ENCODE data around the gene METAP2.

Gene METAP2

DNA sequence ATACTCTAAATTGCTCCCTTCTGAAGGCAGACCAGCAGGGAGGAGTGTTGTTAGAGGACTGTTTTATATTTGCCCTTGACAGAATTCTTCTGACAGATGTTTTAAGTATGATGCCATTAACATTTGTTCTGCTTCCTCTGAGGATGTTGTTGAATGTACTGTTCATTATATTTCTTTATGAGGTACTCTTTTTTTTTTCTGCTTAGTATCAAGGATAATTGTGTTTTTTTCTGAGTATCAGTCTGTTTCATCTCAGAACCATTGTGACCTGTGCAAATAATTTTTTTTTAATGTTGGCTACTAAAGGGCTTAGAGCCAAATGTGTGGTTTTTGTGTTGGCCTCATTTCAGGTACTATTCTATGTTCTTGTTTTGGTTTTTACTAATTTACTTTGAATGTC lies 10.6 kb downstream of the METAP2 start:
- TF ChIP-seq FOXP2 (optimal IDR thresholded peaks at IDR 0.05; ENCODE audit: borderline replicate concordance, extremely low read depth, extremely low read length, insufficient read depth) (no peak), POLR2AphosphoS5 (IDR thresholded peaks at IDR 0.05; ENCODE audit: low read depth, low read length) (no peak), SIN3A (IDR thresholded peaks at IDR 0.05; ENCODE audit: borderline replicate concordance, insufficient read depth, low read length) (no peak), TAF1 (IDR thresholded peaks at IDR 0.05; ENCODE audit: borderline replicate concordance, insufficient read depth, low read length) (no peak), REST (IDR thresholded peaks at IDR 0.05; ENCODE audit: insufficient read depth in 1 of 2, low read depth in 2 of 2, low read length in 2 of 2) (no peak)

DNA sequence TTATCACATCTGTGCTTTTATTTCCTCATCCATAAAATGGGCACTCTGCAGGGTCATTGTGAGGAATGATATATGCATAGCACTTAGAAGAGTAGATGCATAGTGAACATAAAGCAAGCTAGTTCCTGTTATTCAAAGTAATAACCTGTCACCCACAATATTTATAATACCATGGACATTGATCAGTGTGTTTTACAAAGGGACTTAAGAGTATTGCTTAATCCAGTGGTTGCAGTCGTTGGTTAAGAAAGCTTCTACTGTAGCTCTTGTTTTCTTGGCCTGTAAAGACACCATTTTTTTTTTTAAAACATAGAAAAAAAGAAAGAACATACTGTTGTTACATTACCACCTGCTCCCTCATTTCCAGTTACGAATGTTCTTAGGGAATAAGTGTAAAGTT lies 13.1 kb downstream of the METAP2 start:
- no peak for TF ChIP-seq REST (IDR thresholded peaks at IDR 0.05; ENCODE audit: insufficient read depth in 1 of 2, low read depth in 2 of 2, low read length in 2 of 2)

GRCh38 chr12:95492462-95492861 lies 18.5 kb downstream of the METAP2 start:
- no peak for TF ChIP-seq TAF1 (IDR thresholded peaks at IDR 0.05; ENCODE audit: borderline replicate concordance, insufficient read depth, low read length)
- no peak for TF ChIP-seq SIN3A (IDR thresholded peaks at IDR 0.05; ENCODE audit: borderline replicate concordance, insufficient read depth, low read length)
- TF ChIP-seq FOXP2 (optimal IDR thresholded peaks at IDR 0.05; ENCODE audit: borderline replicate concordance, extremely low read depth, extremely low read length, insufficient read depth): no peak
- no peak for TF ChIP-seq REST (IDR thresholded peaks at IDR 0.05; ENCODE audit: insufficient read depth in 1 of 2, low read depth in 2 of 2, low read length in 2 of 2)
- no peak for TF ChIP-seq POLR2AphosphoS5 (IDR thresholded peaks at IDR 0.05; ENCODE audit: low read depth, low read length)

DNA sequence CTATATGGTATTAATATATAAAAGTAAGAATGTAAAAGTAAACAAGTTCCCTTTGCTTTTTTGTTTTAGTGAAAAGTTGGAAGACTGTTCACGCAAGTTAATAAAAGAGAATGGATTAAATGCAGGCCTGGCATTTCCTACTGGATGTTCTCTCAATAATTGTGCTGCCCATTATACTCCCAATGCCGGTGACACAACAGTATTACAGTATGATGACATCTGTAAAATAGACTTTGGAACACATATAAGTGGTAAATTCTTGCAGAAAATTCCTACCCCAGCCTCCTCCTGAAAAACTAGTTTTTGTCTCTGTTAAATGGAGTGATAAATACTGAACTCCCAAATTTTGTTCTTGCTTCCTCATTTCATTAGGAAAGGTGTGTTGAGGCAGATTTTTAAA lies 20.9 kb downstream of the METAP2 start:
- TF ChIP-seq FOXP2 (optimal IDR thresholded peaks at IDR 0.05; ENCODE audit: borderline replicate concordance, extremely low read depth, extremely low read length, insufficient read depth) (no peak), POLR2AphosphoS5 (IDR thresholded peaks at IDR 0.05; ENCODE audit: low read depth, low read length) (no peak), TAF1 (IDR thresholded peaks at IDR 0.05; ENCODE audit: borderline replicate concordance, insufficient read depth, low read length) (no peak), REST (IDR thresholded peaks at IDR 0.05; ENCODE audit: insufficient read depth in 1 of 2, low read depth in 2 of 2, low read length in 2 of 2) (no peak), SIN3A (IDR thresholded peaks at IDR 0.05; ENCODE audit: borderline replicate concordance, insufficient read depth, low read length) (no peak)

DNA sequence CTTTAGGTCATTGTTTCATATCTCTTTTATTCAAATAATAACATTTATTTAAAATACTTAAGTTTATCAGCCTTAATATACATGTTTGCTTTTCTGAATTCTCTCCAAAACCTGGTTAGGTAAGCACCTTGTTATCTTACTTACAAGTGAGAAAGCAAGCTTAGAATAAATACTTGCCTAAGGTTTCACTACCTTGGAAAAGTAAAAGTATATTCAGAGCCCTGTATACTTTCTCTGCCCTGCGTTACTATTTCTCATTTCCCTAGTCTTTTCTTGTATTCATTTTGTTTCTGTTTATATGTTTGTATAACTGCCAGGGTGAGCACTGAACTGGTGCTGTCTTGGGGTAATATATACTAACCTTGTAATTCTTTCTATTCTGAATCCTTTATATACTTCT lies 21.5 kb downstream of the METAP2 start:
- TF ChIP-seq FOXP2 (optimal IDR thresholded peaks at IDR 0.05; ENCODE audit: borderline replicate concordance, extremely low read depth, extremely low read length, insufficient read depth) (no peak), TAF1 (IDR thresholded peaks at IDR 0.05; ENCODE audit: borderline replicate concordance, insufficient read depth, low read length) (no peak), SIN3A (IDR thresholded peaks at IDR 0.05; ENCODE audit: borderline replicate concordance, insufficient read depth, low read length) (no peak), REST (IDR thresholded peaks at IDR 0.05; ENCODE audit: insufficient read depth in 1 of 2, low read depth in 2 of 2, low read length in 2 of 2) (no peak), POLR2AphosphoS5 (IDR thresholded peaks at IDR 0.05; ENCODE audit: low read depth, low read length) (no peak)
